PFSK-1 (cell line): ENCODE measurements around the gene TNKS2.

Source experiments
- POLR2AphosphoS5 ChIP-seq: IDR thresholded peaks from 2 replicates; pipeline ENCODE4 v1.6.1; 2012; ENCODE audit warnings: low read depth, mild to moderate bottlenecking, control low read depth, low read length, moderate library complexity
- SIN3A ChIP-seq: IDR thresholded peaks from 2 replicates; pipeline ENCODE4 v1.6.1; 2012; ENCODE audit warnings: mild to moderate bottlenecking, low read length, moderate library complexity, borderline replicate concordance; ENCODE audit not compliant: insufficient read depth
- TF ChIP-seq, protein P1 (sequence below), 2 experiments: IDR thresholded peaks; 2 replicates each; pipeline versions ENCODE4 v1.6.1 to v1.8.0; 2011 to 2012; ENCODE audit warnings: low read depth in 2 of 2, low read length in 2 of 2, control low read depth in 1 of 2, inconsistent platforms in 1 of 2, mild to moderate bottlenecking in 1 of 2, moderate library complexity in 1 of 2; ENCODE audit not compliant: insufficient read depth in 1 of 2

DNA sequence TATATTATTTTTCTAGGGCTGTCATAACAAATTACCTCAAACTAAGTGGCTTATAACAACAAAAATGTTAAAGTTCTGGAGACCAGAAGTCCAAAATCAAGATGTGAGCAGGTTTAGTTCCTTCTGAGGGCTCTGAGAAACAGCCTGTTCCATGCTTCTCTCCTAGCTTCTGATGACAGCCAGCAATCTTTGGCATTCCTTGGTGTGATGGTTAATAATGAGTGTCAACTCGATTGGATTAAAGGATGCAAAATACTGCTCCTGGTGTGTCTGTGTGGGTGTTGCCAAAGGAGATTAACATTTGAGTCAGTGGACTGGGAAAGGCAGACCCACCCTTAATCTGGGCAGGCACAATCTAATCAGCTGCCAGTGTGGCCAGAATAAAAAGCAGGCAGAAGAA is 26.3 kb upstream of the TNKS2 start:
- no peak for TF ChIP-seq SIN3A
- no peak for TF ChIP-seq POLR2AphosphoS5
- TF ChIP-seq, protein P1, sequence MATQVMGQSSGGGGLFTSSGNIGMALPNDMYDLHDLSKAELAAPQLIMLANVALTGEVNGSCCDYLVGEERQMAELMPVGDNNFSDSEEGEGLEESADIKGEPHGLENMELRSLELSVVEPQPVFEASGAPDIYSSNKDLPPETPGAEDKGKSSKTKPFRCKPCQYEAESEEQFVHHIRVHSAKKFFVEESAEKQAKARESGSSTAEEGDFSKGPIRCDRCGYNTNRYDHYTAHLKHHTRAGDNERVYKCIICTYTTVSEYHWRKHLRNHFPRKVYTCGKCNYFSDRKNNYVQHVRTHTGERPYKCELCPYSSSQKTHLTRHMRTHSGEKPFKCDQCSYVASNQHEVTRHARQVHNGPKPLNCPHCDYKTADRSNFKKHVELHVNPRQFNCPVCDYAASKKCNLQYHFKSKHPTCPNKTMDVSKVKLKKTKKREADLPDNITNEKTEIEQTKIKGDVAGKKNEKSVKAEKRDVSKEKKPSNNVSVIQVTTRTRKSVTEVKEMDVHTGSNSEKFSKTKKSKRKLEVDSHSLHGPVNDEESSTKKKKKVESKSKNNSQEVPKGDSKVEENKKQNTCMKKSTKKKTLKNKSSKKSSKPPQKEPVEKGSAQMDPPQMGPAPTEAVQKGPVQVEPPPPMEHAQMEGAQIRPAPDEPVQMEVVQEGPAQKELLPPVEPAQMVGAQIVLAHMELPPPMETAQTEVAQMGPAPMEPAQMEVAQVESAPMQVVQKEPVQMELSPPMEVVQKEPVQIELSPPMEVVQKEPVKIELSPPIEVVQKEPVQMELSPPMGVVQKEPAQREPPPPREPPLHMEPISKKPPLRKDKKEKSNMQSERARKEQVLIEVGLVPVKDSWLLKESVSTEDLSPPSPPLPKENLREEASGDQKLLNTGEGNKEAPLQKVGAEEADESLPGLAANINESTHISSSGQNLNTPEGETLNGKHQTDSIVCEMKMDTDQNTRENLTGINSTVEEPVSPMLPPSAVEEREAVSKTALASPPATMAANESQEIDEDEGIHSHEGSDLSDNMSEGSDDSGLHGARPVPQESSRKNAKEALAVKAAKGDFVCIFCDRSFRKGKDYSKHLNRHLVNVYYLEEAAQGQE (IDR thresholded peaks at IDR 0.05; ENCODE audit: insufficient read depth in 1 of 2, low read depth in 2 of 2, low read length in 2 of 2): no peak
